NOMO-1 treated with DMSO at 0.1 percent for 48 hours (cell line): ENCODE measurements around the gene IGF1R.

Experiments used
- DNase-seq: peaks from one replicate; lab custom pipeline; 2025; ENCODE audit not compliant: unreplicated experiment; lab: John Stamatoyannopoulos, UW

Gene IGF1R

GRCh38 chr15:98703126-98703685 is 54.9 kb downstream of the IGF1R start:
- DNase-seq = no peak

- no peak for DNase-seq
Measured at GRCh38 chr15:98705070-98705469, 56.7 kb downstream of the IGF1R start.

GRCh38 chr15:98706387-98706786 is 58.0 kb downstream of the IGF1R start:
- no peak for DNase-seq

GRCh38 chr15:98706986-98707385 is 58.6 kb downstream of the IGF1R start:
- no peak for DNase-seq

- DNase-seq = no peak
Measured at GRCh38 chr15:98708037-98708590, 59.8 kb downstream of the IGF1R start.

GRCh38 chr15:98711810-98712209 is 63.5 kb downstream of the IGF1R start:
- DNase-seq = no peak

GRCh38 chr15:98712845-98713584 is 64.7 kb downstream of the IGF1R start:
- no peak for DNase-seq

- DNase-seq = no peak
Measured at GRCh38 chr15:98713585-98714001, 65.3 kb downstream of the IGF1R start.

GRCh38 chr15:98714922-98715321 is 66.6 kb downstream of the IGF1R start:
- no peak for DNase-seq

- DNase-seq = no peak
Measured at GRCh38 chr15:98715401-98715800, 67.1 kb downstream of the IGF1R start.

- no peak for DNase-seq
Measured at GRCh38 chr15:98715890-98716443, 67.6 kb downstream of the IGF1R start.

GRCh38 chr15:98717371-98717770 is 69.0 kb downstream of the IGF1R start:
- no peak for DNase-seq

GRCh38 chr15:98717942-98718341 is 69.6 kb downstream of the IGF1R start:
- DNase-seq = no peak

GRCh38 chr15:98718426-98719136 is 70.2 kb downstream of the IGF1R start:
- DNase-seq = peak; percentile 18

- DNase-seq = no peak
Measured at GRCh38 chr15:98719137-98719740, 70.9 kb downstream of the IGF1R start.

GRCh38 chr15:98720031-98720430 is 71.7 kb downstream of the IGF1R start:
- no peak for DNase-seq

GRCh38 chr15:98720577-98721565 is 72.5 kb downstream of the IGF1R start:
- no peak for DNase-seq

GRCh38 chr15:98722209-98722608 is 73.9 kb downstream of the IGF1R start:
- DNase-seq = no peak

- DNase-seq = no peak
Measured at GRCh38 chr15:98722645-98723044, 74.3 kb downstream of the IGF1R start.

GRCh38 chr15:98723195-98723594 is 74.9 kb downstream of the IGF1R start:
- DNase-seq = no peak
